T-helper 22 cell (primary cell): ENCODE measurements around the gene RELA.
"Not testable (repeated sequence)": the region's sequence is repeated elsewhere in the genome, so short reads cannot be mapped to it uniquely, and the experiment has no call there.

Source experiments
- DNase-seq: peaks from one replicate; pipeline ENCODE4 v3.0.0-alpha.2; 2020; ENCODE audit warnings: low read depth

The RELA gene

GRCh38 chr11:65662799-65663638, at the start of gene RELA:
RELA (minus strand) TSS chr11:65662916; CDS start chr11:65662832, 84 bp downstream.
- peak; percentile 89 for DNase-seq

GRCh38 chr11:65711785-65712632, 49.3 kb upstream of the RELA start, which contains the start of gene KAT5:
KAT5 (plus strand) TSS chr11:65712252; CDS start chr11:65712268, 16 bp downstream.
- DNase-seq, result peak; percentile 97

- DNase-seq, result no peak
These were observed 47.7 kb upstream of the RELA start for GRCh38 chr11:65710421-65710820.

GRCh38 chr11:65709661-65710060, 46.9 kb upstream of the RELA start:
- DNase-seq, result no peak

GRCh38 chr11:65708451-65708850, 45.7 kb upstream of the RELA start:
- no peak for DNase-seq

- DNase-seq, result not testable (repeated sequence)
These were observed 44.3 kb upstream of the RELA start for GRCh38 chr11:65707002-65707401.

GRCh38 chr11:65706303-65706763, 43.6 kb upstream of the RELA start:
- DNase-seq, result peak; percentile 53

GRCh38 chr11:65703846-65704245, 41.1 kb upstream of the RELA start:
- no peak for DNase-seq

- no peak for DNase-seq
These were observed 39.0 kb upstream of the RELA start for GRCh38 chr11:65701686-65702085.

GRCh38 chr11:65700399-65700798, 37.7 kb upstream of the RELA start:
- DNase-seq, result no peak

GRCh38 chr11:65699306-65699705, 36.6 kb upstream of the RELA start:
- no peak for DNase-seq

- no peak for DNase-seq
These were observed 35.5 kb upstream of the RELA start for GRCh38 chr11:65698205-65698604.

- no peak for DNase-seq
These were observed 34.3 kb upstream of the RELA start for GRCh38 chr11:65696802-65697552.

- no peak for DNase-seq
These were observed 32.9 kb upstream of the RELA start for GRCh38 chr11:65695459-65696241.

GRCh38 chr11:65692367-65692766, 29.7 kb upstream of the RELA start:
- no peak for DNase-seq

- DNase-seq, result not testable (repeated sequence)
These were observed 29.1 kb upstream of the RELA start for GRCh38 chr11:65691847-65692246.

- no peak for DNase-seq
These were observed 23.3 kb upstream of the RELA start for GRCh38 chr11:65685981-65686380.

- not testable (repeated sequence) for DNase-seq
These were observed 20.8 kb upstream of the RELA start for GRCh38 chr11:65683480-65683879.

GRCh38 chr11:65680192-65680743, 17.6 kb upstream of the RELA start:
- no peak for DNase-seq

- DNase-seq, result no peak
These were observed 10.3 kb upstream of the RELA start for GRCh38 chr11:65672982-65673381.
